ENCODE measurements around the gene SCAP. TPM values are rescaled to one million over a fixed set of nuclear protein-coding genes. Genes with fewer than 3 reads are reported as not detected.
A peak's percentile ranks its signal among the peaks of the same experiment; 100 is the strongest.
"Not testable (repeated sequence)": the region's sequence is repeated elsewhere in the genome, so short reads cannot be mapped to it uniquely, and the experiment has no call there.

Gene SCAP
- total and polyA plus RNA-seq, 8 donors, result 52.8 to 84.3 (median 58.9) TPM

DNA sequence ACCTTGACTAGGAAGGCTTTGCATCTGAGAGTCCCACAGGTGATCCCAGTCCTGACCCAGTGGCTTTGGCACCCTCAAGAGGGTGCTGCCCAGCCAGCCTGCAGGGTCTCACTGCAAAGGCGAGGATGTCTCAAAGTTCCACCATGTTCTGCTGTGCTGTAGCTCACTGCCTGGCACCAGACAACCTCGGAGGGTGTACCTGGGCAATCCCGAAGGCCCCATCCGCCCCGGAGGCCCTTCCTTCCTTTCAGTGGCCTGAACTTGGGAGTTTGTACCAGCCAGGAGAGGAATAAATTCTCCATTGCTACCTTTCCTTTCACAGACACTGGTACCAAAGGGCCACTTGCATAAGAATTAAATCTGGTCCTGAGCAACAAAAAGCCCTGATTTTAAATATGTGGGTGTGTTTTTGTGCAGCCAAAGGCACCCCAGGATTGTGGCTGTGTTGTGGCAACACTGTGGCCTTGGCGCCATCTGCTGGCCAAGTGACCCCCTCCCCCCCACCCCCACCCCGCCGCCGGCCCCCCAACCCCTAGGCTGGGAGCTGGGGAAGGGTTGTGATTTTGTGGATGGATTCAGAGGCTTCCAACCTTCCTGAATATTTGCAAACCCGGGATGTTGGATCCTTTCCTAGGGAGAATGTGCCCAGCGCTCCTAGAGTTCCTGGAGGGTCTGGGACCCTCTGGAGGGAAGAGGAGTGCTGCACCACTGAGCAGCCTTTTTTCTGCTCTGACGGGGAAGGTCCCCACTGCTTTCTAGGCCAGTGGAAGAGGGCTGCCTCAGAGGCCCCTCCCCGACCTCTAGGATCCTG is 104.6 kb downstream of the SCAP start:
- Histone ChIP-seq H3K4me1 (peaks cover 0 to 29% of the 10 kb centered on the region in 2 donors), H3K4me3 (no peak overlapping the region), H3K27me3 (no peaks in the 10 kb centered on the region), H3K36me3 (no peaks in the 10 kb centered on the region), H3K27ac (peak overlapping the region in 1 of 2 donors; percentile 14), H3K9me3 (no peaks in the 10 kb centered on the region)
- ATAC-seq (peak; percentile 66), DNase-seq (no peak)
- intact Hi-C loops (cut with DNase I), result no loop called here
- TF ChIP-seq, protein P1, sequence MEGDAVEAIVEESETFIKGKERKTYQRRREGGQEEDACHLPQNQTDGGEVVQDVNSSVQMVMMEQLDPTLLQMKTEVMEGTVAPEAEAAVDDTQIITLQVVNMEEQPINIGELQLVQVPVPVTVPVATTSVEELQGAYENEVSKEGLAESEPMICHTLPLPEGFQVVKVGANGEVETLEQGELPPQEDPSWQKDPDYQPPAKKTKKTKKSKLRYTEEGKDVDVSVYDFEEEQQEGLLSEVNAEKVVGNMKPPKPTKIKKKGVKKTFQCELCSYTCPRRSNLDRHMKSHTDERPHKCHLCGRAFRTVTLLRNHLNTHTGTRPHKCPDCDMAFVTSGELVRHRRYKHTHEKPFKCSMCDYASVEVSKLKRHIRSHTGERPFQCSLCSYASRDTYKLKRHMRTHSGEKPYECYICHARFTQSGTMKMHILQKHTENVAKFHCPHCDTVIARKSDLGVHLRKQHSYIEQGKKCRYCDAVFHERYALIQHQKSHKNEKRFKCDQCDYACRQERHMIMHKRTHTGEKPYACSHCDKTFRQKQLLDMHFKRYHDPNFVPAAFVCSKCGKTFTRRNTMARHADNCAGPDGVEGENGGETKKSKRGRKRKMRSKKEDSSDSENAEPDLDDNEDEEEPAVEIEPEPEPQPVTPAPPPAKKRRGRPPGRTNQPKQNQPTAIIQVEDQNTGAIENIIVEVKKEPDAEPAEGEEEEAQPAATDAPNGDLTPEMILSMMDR (IDR thresholded peaks at IDR 0.05), result peak; percentile 29 to 53

DNA sequence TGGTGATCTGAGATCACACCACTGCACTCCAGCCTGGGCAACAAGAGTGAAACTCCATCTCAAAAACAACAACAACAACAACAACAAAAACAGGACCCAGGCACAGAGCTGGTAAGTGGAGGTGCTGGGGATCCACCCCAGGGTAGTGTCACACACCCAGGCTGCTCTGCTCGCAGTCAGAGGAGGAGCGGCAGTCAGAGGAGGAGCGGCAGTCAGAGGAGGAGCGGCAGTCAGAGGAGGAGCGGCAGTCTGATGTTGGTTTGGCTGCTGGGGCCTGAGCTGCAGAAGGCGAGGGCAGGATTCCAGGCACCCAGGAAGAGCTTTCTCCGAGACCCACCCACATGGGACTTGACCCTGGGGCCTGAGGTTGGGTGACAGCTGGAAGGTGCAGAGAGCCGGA is 105.7 kb downstream of the SCAP start:
- peaks cover 0 to 38% of the 10 kb centered on the region in 2 donors for H3K4me1 ChIP-seq
- H3K36me3 ChIP-seq; DNase-seq; ATAC-seq; H3K27me3 ChIP-seq; H3K9me3 ChIP-seq; H3K4me3 ChIP-seq; intact Hi-C loops (cut with DNase I): not testable (repeated sequence)
- peak overlapping the region in 1 of 2 donors; percentile 14 for H3K27ac ChIP-seq

GRCh38 chr3:47367631-47368030 is 108.1 kb downstream of the SCAP start:
- H3K9me3 ChIP-seq, result no peaks in the 10 kb centered on the region
- H3K36me3 ChIP-seq, result no peaks in the 10 kb centered on the region
- H3K27me3 ChIP-seq, result no peaks in the 10 kb centered on the region
- ATAC-seq, result no peak
- H3K27ac ChIP-seq, result no peak overlapping the region
- DNase-seq, result no peak
- H3K4me3 ChIP-seq, result no peak overlapping the region
- H3K4me1 ChIP-seq, result peaks cover 0 to 44% of the 10 kb centered on the region in 2 donors
- intact Hi-C loops (cut with DNase I), result no loop called here
- TF ChIP-seq, protein P1 (IDR thresholded peaks at IDR 0.05), result no peak

DNA sequence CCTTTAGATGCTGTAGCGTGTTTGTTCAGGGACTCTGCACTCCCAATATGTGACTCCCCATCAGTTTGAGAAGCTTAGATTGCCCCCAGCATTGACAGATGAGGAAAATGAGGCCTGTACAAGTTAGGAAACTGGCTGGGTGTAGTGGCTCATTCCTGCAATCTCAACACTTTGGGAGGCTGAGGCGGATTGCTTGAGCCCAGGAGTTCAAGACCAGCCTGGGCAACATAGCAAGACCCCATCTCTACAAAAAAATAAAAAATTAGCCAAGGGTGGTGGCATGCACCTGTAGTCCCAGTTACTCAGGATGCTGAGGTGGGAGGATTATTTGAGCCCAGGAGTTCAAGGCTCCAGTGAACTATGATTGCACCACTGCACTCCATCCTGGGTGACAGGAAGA is 108.9 kb downstream of the SCAP start:
- Histone ChIP-seq H3K27ac (no peak overlapping the region), H3K36me3 (no peaks in the 10 kb centered on the region), H3K4me1 (peaks cover 0 to 44% of the 10 kb centered on the region in 2 donors), H3K9me3 (no peaks in the 10 kb centered on the region), H3K27me3 (no peaks in the 10 kb centered on the region), H3K4me3 (no peak overlapping the region)
- TF ChIP-seq, protein P1 (IDR thresholded peaks at IDR 0.05), result no peak
- DNase-seq (no peak), ATAC-seq (no peak)
- intact Hi-C loops (cut with DNase I), result no loop called here

GRCh38 chr3:47365213-47366153 is 110.3 kb downstream of the SCAP start:
- peak overlapping the region in 1 of 2 donors; percentile 43 for H3K27ac ChIP-seq
- H3K4me1 ChIP-seq, result peaks cover 0 to 34% of the 10 kb centered on the region in 2 donors
- TF ChIP-seq, protein P1 (IDR thresholded peaks at IDR 0.05), result no peak
- intact Hi-C loops (cut with DNase I), result no loop called here
- no peaks in the 10 kb centered on the region for H3K27me3 ChIP-seq
- DNase-seq (peak in 1 of 4 donors; percentile 28), ATAC-seq (no peak)
- peaks cover 0 to 2% of the 10 kb centered on the region in 2 donors for H3K9me3 ChIP-seq
- H3K36me3 ChIP-seq, result no peaks in the 10 kb centered on the region
- no peak overlapping the region for H3K4me3 ChIP-seq

Other genes starting within 250 kb of the SCAP start
- 1 to 10 TPM; 8.4 to 9.5 TPM for gene KIF9, start 193.1 kb downstream of the SCAP start, total RNA-seq
- 10 to 100 TPM; 13.2 to 19.0 (median 14.7) TPM for gene KIF9, start 193.1 kb downstream of the SCAP start, polyA plus RNA-seq (ENCODE audit: insufficient read length in 6 of 6)
- gene KLHL18, start 193.0 kb downstream of the SCAP start, total RNA-seq, result 10 to 100 TPM; 25.9 to 29.5 TPM
- 10 to 100 TPM; 11.9 to 16.4 (median 13.5) TPM for gene KLHL18, start 193.0 kb downstream of the SCAP start, polyA plus RNA-seq (ENCODE audit: insufficient read length in 6 of 6)
- gene PTPN23, start 94.9 kb downstream of the SCAP start, total RNA-seq, result 10 to 100 TPM; 42.1 to 53.5 TPM
- gene PTPN23, start 94.9 kb downstream of the SCAP start, polyA plus RNA-seq (ENCODE audit: insufficient read length in 6 of 6), result 10 to 100 TPM; 19.9 to 31.3 (median 24.5) TPM
- 10 to 100 TPM; 25.7 to 26.8 TPM for gene ELP6, start 37.8 kb upstream of the SCAP start, total RNA-seq
- gene ELP6, start 37.8 kb upstream of the SCAP start, polyA plus RNA-seq (ENCODE audit: insufficient read length in 6 of 6), result 10 to 100 TPM; 43.1 to 47.5 (median 45.3) TPM
- gene CSPG5, start 102.9 kb upstream of the SCAP start, total RNA-seq, result 10 to 100 TPM in 1 of 2 donors, 1 to 10 TPM in 1; 3.8 to 19.2 TPM
- gene CSPG5, start 102.9 kb upstream of the SCAP start, polyA plus RNA-seq (ENCODE audit: insufficient read length in 6 of 6), result 1 to 10 TPM in 5 of 6 donors, under 1 TPM in 1; 0.80 to 1.4 (median 1.1) TPM

All from left lung (tissue), 10 donors.